Frontal cortex (tissue), 4 donors: ENCODE measurements around the gene C5orf46. TPM values are rescaled to one million over a fixed set of nuclear protein-coding genes. Genes with fewer than 3 reads are reported as not detected.
A peak's percentile ranks its signal among the peaks of the same experiment; 100 is the strongest.
"Not testable (repeated sequence)": the region's sequence is repeated elsewhere in the genome, so short reads cannot be mapped to it uniquely, and the experiment has no call there.

ENCODE experiments used
- DNase-seq, 2 donors: peaks; one replicate each; pipeline ENCODE4 v3.0.0; 2012; ENCODE audit warnings: low spot score in 2 of 2
- FAIRE-seq: peaks from 2 replicates; lab custom pipeline; 2012; peaks lifted over from hg19 to GRCh38; lab: Jason Lieb, UNC
- total RNA-seq: library from RNA; depleted of rRNA; stranded (reverse); fragments of >200 nt; gene quantifications from one replicate; pipeline ENCODE4 v1.2.3, GENCODE V29; 2014
- donor health status: control.
- donor health status: control.
- donor health status: control.

Gene C5orf46
- total RNA-seq, 1 donor from 2014 or later = not detected

DNA sequence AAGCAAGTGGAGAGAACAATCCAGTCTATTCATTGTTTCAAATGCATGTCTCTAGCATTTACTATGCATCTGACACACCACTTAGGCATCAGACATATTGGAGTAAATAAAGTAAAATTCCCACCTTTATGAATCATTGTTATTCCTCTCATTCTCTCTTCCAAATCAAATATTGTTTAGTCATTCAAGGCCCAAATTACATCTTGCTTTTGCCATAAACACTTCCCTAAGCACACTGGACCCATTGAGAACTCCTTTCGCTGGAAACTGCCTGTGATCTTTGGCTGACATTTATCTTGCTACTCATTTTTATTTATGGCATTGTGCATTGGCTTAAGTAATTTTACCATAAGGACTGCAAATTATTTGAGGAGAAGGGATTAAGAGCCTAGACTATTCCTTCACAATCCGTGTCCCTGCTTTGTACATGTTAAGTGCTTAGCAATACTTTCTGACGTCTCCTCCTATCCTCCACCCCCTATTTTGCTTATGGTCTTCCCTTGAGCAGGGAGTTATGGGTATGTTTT lies 7.4 kb downstream of the C5orf46 start:
- FAIRE-seq = no peak
- no peak for DNase-seq

- FAIRE-seq (no peak), DNase-seq (no peak)
These were observed 10.5 kb downstream of the C5orf46 start for GRCh38 chr5:147895864-147896263.

GRCh38 chr5:147893820-147894219 lies 12.5 kb downstream of the C5orf46 start:
- DNase-seq (no peak), FAIRE-seq (peak; percentile 48)

- no peak for DNase-seq
- FAIRE-seq = no peak
These were observed 13.5 kb downstream of the C5orf46 start for GRCh38 chr5:147892696-147893296.

GRCh38 chr5:147887930-147888329 lies 18.4 kb downstream of the C5orf46 start:
- DNase-seq (no peak), FAIRE-seq (no peak)

- FAIRE-seq = peak; percentile 19
- DNase-seq = no peak
These were observed 19.2 kb downstream of the C5orf46 start for GRCh38 chr5:147887026-147887627.

GRCh38 chr5:147882586-147883313 lies 23.6 kb downstream of the C5orf46 start:
- no peak for DNase-seq
- FAIRE-seq = no peak

- FAIRE-seq = no peak
These were observed 25.9 kb downstream of the C5orf46 start for GRCh38 chr5:147880487-147880886.

GRCh38 chr5:147879784-147880183 lies 26.6 kb downstream of the C5orf46 start:
- no peak for DNase-seq
- FAIRE-seq = no peak

More at GRCh38 chr5:147880487-147880886, 25.9 kb downstream of the C5orf46 start:
- no peak for DNase-seq

GRCh38 chr5:147878066-147878759 lies 28.1 kb downstream of the C5orf46 start, which contains the start of gene SCGB3A2:
TSS of gene SCGB3A2 (plus strand) at chr5:147878711. CDS start at chr5:147878804, 93 bp downstream.
- FAIRE-seq (no peak), DNase-seq (no peak)

DNA sequence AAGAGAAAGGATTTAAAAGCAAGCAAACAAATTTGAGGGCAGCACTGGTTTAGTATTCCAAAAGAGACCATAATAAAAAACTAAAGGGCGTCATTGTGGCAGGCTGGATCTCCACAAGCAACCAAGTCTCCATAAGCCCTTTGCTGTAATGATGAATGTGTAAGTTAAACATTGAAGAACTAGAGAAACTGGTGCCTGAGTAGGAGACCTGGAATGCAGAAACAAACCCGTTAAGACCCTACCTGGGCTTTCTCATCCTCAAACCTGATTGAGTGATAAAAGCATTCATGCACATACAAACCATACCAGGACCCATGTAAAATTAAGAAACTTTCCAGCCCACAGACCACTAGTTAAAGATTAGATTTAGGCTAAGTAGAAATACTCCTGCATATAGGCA lies 29.7 kb downstream of the C5orf46 start:
- no peak for FAIRE-seq
- DNase-seq = no peak

- FAIRE-seq = no peak
- no peak for DNase-seq
These were observed 30.2 kb downstream of the C5orf46 start for GRCh38 chr5:147876141-147876540.

GRCh38 chr5:147874910-147875367 lies 31.4 kb downstream of the C5orf46 start:
- DNase-seq (no peak), FAIRE-seq (no peak)

GRCh38 chr5:147874118-147874875 lies 32.0 kb downstream of the C5orf46 start:
- not testable (repeated sequence) for FAIRE-seq, DNase-seq

- not testable (repeated sequence) for FAIRE-seq
These were observed 33.4 kb downstream of the C5orf46 start for GRCh38 chr5:147872744-147873435.

DNA sequence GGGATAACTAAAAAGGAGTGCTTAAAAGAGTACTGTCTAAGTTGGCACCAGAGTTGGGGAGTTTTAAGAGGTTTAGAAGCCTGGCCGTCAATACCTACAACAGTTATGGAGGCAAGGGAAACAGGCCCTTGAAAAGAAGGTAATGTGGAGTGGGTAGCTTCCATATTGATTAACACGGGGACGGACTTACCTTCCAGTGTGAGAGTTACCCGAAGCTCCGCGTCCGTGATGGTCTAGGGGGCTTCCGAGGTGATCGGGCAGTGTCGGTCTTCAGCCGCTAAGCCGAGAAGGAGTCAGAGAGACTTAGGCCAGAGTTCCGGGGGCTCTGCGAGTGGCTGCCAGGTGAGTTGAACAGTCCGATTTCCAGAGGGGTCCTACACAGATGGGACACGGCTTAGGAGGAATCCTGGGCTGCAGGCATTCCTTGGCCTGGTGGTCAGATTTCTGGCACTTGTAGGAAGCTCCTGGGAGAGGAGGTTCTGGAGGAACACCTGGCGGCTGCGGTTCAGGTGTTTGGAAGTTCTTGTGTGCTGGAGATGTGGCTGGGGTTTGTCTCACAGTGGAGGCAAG lies 34.3 kb downstream of the C5orf46 start:
- FAIRE-seq, DNase-seq: not testable (repeated sequence)

More at GRCh38 chr5:147872744-147873435, 33.4 kb downstream of the C5orf46 start:
- not testable (repeated sequence) for DNase-seq

DNA sequence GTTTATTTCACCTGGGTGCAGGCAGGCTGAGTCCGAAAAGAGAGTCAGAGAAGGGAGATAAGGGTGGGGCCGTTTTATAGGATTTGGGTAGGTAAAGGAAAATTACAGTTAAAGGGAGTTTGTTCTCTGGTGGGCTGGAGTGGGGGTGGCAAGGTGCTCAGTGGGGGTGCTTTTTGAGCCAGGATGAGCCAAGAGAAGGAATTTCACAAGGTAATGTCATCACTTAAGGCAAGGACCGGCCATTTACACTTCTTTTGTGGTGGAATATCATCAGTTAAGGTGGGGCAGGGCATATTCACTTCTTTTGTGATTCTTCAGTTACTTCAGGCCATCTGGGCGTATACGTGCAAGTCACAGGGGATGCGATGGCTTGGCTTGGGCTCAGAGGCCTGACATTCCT lies 36.4 kb downstream of the C5orf46 start:
- DNase-seq, FAIRE-seq: not testable (repeated sequence)

- DNase-seq = no peak
- no peak for FAIRE-seq
These were observed 37.2 kb downstream of the C5orf46 start for GRCh38 chr5:147869112-147869511.
